HCT116 (cell line): Measurements from ENCODE around the gene TEKTIP1.
A peak's percentile ranks its signal among the peaks of the same experiment; 100 is the strongest.

Source experiments
- CEBPB ChIP-seq: IDR thresholded peaks from 2 replicates; pipeline ENCODE4 v1.6.1; 2012; ENCODE audit warnings: low read depth
- CTCF ChIP-seq, 3 experiments: fragments of 200-600 bp in 1 of 3; sonication (generic) in 1 of 3; IDR thresholded peaks in 2 of 3; conservative IDR thresholded peaks in 1 of 3; 2 replicates each; pipeline ENCODE4 v1.5.1; 2012 to 2017; ENCODE audit warnings: low read depth in 2 of 3, low read length in 2 of 3, antibody characterized with exemption in 1 of 3, borderline replicate concordance in 1 of 3, control low read depth in 1 of 3, mild to moderate bottlenecking in 1 of 3, mixed read lengths in 1 of 3, mixed run types in 1 of 3, moderate library complexity in 1 of 3; ENCODE audit not compliant: insufficient read depth in 1 of 3
- EGR1 ChIP-seq: IDR thresholded peaks from 2 replicates; pipeline ENCODE4 v1.6.1; 2012; ENCODE audit warnings: low read depth
- EZH2 ChIP-seq: fragments of 200-600 bp; sonication (generic); IDR thresholded peaks from 2 replicates; pipeline ENCODE4 v1.6.1; 2017; ENCODE audit warnings: antibody characterized with exemption, mixed run types
- EZH2phosphoT487 ChIP-seq: fragments of 200-600 bp; IDR thresholded peaks from 2 replicates; pipeline ENCODE4 v1.6.1; 2018; ENCODE audit warnings: antibody characterized with exemption, borderline replicate concordance
- JUND ChIP-seq: IDR thresholded peaks from 2 replicates; pipeline ENCODE4 v1.6.1; 2012
- POLR2A ChIP-seq: IDR thresholded peaks from 2 replicates; pipeline ENCODE4 v1.7.0; 2011; ENCODE audit warnings: borderline replicate concordance; ENCODE audit not compliant: insufficient read depth, insufficient read length; ENCODE audit errors: extremely low read depth
- POLR2AphosphoS5 ChIP-seq: IDR thresholded peaks from 2 replicates; pipeline ENCODE4 v1.6.1; 2011; ENCODE audit warnings: mild to moderate bottlenecking, low read depth, low read length, moderate library complexity
- SIN3A ChIP-seq: IDR thresholded peaks from 2 replicates; pipeline ENCODE4 v1.6.1; 2012; ENCODE audit warnings: low read depth
- TCF7L2 ChIP-seq: IDR thresholded peaks from 2 replicates; pipeline ENCODE4 v1.7.0; 2011; ENCODE audit warnings: borderline replicate concordance, inconsistent platforms; ENCODE audit not compliant: insufficient read depth, insufficient read length; ENCODE audit errors: extremely low read depth
- YY1 ChIP-seq: IDR thresholded peaks from 2 replicates; pipeline ENCODE4 v1.6.1; 2011; ENCODE audit warnings: low read length, low read depth, moderate library complexity, mild to moderate bottlenecking; ENCODE audit not compliant: insufficient replicate concordance; ENCODE audit errors: extremely low read depth
- TF ChIP-seq, protein P1 (sequence below): IDR thresholded peaks from 2 replicates; pipeline ENCODE4 v1.6.1; 2012

- 0 out of 6 replicates have a peak, but pooled peaks of 2 of the 3 experiments have one; percentile 2 to 7 for TF ChIP-seq CTCF (IDR thresholded peaks at IDR 0.05 in 2 of 3, conservative IDR thresholded peaks at IDR 0.05 in 1 of 3; ENCODE audit: borderline replicate concordance in 1 of 3, insufficient read depth in 1 of 3, low read depth in 2 of 3, low read length in 2 of 3)
- TF ChIP-seq YY1: no peak
- no peak for TF ChIP-seq POLR2A
- TF ChIP-seq POLR2AphosphoS5: no peak
- no peak for TF ChIP-seq CEBPB
- TF ChIP-seq EZH2phosphoT487: no peak
- TF ChIP-seq, protein P1, sequence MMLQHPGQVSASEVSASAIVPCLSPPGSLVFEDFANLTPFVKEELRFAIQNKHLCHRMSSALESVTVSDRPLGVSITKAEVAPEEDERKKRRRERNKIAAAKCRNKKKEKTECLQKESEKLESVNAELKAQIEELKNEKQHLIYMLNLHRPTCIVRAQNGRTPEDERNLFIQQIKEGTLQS: no peak
- TF ChIP-seq TCF7L2: no peak
- no peak for TF ChIP-seq SIN3A
- no peak for TF ChIP-seq EZH2
- TF ChIP-seq JUND: no peak
- no peak for TF ChIP-seq EGR1
Measured at GRCh38 chr19:3593156-3593555, 54.2 kb downstream of the TEKTIP1 start.
